Measurements from ENCODE around the gene ECE1.

The ECE1 gene

GRCh38 chr1:21327566-21328323, 37.5 kb upstream of the ECE1 start:
- Histone ChIP-seq H3K27ac (peak overlapping the region in 17 of 21 experiments; percentile 34 to 91 (median 81)), H3K4me3 (no peak overlapping the region)

- Histone ChIP-seq H3K27ac (peak overlapping the region in 19 of 21 experiments; percentile 56 to 91 (median 81)), H3K4me3 (no peak overlapping the region)
Measured at GRCh38 chr1:21326861-21327344, 36.6 kb upstream of the ECE1 start.

GRCh38 chr1:21325731-21326387, 35.6 kb upstream of the ECE1 start:
- Histone ChIP-seq H3K4me3 (no peak overlapping the region), H3K27ac (peak overlapping the region in 20 of 21 experiments; percentile 56 to 91 (median 82))

- Histone ChIP-seq H3K4me3 (no peak overlapping the region), H3K27ac (peak overlapping the region in 20 of 21 experiments; percentile 56 to 91 (median 82))
Measured at GRCh38 chr1:21325231-21325718, 35.0 kb upstream of the ECE1 start.

GRCh38 chr1:21324368-21325141, 34.3 kb upstream of the ECE1 start:
- no peak overlapping the region for H3K4me3 ChIP-seq
- H3K27ac ChIP-seq = peak overlapping the region; percentile 43 to 91 (median 81)

GRCh38 chr1:21323091-21323490, 32.8 kb upstream of the ECE1 start:
- Histone ChIP-seq H3K27ac (peak overlapping the region in 19 of 21 experiments; percentile 24 to 91 (median 73)), H3K4me3 (no peak overlapping the region)

GRCh38 chr1:21322681-21323016, 32.4 kb upstream of the ECE1 start:
- peak overlapping the region in 20 of 21 experiments; percentile 3 to 91 (median 73) for H3K27ac ChIP-seq
- H3K4me3 ChIP-seq = no peak overlapping the region

GRCh38 chr1:21321963-21322680, 31.9 kb upstream of the ECE1 start:
- no peak overlapping the region for H3K4me3 ChIP-seq
- H3K27ac ChIP-seq = peak overlapping the region in 19 of 21 experiments; percentile 24 to 91 (median 73)

GRCh38 chr1:21320410-21321108, 30.3 kb upstream of the ECE1 start:
- Histone ChIP-seq H3K4me3 (no peak overlapping the region), H3K27ac (peak overlapping the region in 9 of 21 experiments; percentile 10 to 85 (median 34))

GRCh38 chr1:21319447-21320407, 29.5 kb upstream of the ECE1 start:
- H3K4me3 ChIP-seq = no peak overlapping the region
- peak overlapping the region in 15 of 21 experiments; percentile 18 to 88 (median 62) for H3K27ac ChIP-seq

- H3K4me3 ChIP-seq = no peak overlapping the region
- peak overlapping the region in 18 of 21 experiments; percentile 13 to 88 (median 64) for H3K27ac ChIP-seq
Measured at GRCh38 chr1:21318714-21319159, 28.5 kb upstream of the ECE1 start.

GRCh38 chr1:21318057-21318713, 27.9 kb upstream of the ECE1 start:
- no peak overlapping the region for H3K4me3 ChIP-seq
- H3K27ac ChIP-seq = peak overlapping the region in 19 of 21 experiments; percentile 13 to 88 (median 62)

GRCh38 chr1:21317690-21318043, 27.4 kb upstream of the ECE1 start:
- no peak overlapping the region for H3K4me3 ChIP-seq
- H3K27ac ChIP-seq = peak overlapping the region in 19 of 21 experiments; percentile 42 to 88 (median 67)

GRCh38 chr1:21317035-21317689, 26.9 kb upstream of the ECE1 start:
- no peak overlapping the region for H3K4me3 ChIP-seq
- peak overlapping the region in 19 of 21 experiments; percentile 33 to 88 (median 71) for H3K27ac ChIP-seq

GRCh38 chr1:21314743-21315396, 24.6 kb upstream of the ECE1 start:
- Histone ChIP-seq H3K4me3 (no peak overlapping the region), H3K27ac (peak overlapping the region in 16 of 21 experiments; percentile 5 to 88 (median 62))
